AG09309 (cell line): Measurements from ENCODE around the gene THSD7A.

Source experiments
- DNase-seq: peaks from one replicate; pipeline ENCODE4 v3.0.0-alpha.2; 2010; ENCODE audit warnings: low read depth
- H3K4me3 ChIP-seq: 2 replicates; pipeline ENCODE4 v1.5.1; 2011; ENCODE audit warnings: mild to moderate bottlenecking, low read depth, low read length, moderate library complexity; ENCODE audit not compliant: control insufficient read depth
- TF ChIP-seq, protein P1 (sequence below): IDR thresholded peaks from 2 replicates; pipeline ENCODE4 v1.5.1; 2011; ENCODE audit warnings: mild to moderate bottlenecking, low read depth, low read length, inconsistent platforms; ENCODE audit not compliant: insufficient read depth, control insufficient read depth; ENCODE audit errors: missing control alignments

The THSD7A gene

DNA sequence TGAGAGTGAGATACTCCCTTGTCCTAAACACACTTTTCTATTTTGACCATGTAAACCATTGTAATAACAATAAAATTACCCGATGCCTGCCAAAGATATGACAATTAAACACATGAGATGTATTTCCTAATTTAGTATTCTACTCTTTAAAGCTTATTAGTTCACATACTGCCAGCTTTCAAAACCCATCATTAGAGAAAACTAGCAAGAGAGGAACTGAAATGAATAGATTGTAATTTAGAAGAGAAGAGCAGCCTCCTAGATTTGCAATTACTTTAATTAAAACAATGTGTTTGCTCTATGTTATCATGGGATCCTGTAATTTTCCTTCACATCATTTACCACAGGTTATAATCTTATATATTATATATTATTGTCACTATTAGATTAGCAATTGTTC is 428.2 kb downstream of the THSD7A start:
- TF ChIP-seq, protein P1, sequence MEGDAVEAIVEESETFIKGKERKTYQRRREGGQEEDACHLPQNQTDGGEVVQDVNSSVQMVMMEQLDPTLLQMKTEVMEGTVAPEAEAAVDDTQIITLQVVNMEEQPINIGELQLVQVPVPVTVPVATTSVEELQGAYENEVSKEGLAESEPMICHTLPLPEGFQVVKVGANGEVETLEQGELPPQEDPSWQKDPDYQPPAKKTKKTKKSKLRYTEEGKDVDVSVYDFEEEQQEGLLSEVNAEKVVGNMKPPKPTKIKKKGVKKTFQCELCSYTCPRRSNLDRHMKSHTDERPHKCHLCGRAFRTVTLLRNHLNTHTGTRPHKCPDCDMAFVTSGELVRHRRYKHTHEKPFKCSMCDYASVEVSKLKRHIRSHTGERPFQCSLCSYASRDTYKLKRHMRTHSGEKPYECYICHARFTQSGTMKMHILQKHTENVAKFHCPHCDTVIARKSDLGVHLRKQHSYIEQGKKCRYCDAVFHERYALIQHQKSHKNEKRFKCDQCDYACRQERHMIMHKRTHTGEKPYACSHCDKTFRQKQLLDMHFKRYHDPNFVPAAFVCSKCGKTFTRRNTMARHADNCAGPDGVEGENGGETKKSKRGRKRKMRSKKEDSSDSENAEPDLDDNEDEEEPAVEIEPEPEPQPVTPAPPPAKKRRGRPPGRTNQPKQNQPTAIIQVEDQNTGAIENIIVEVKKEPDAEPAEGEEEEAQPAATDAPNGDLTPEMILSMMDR = no peak
- no peak overlapping the region for H3K4me3 ChIP-seq
- no peak for DNase-seq

DNA sequence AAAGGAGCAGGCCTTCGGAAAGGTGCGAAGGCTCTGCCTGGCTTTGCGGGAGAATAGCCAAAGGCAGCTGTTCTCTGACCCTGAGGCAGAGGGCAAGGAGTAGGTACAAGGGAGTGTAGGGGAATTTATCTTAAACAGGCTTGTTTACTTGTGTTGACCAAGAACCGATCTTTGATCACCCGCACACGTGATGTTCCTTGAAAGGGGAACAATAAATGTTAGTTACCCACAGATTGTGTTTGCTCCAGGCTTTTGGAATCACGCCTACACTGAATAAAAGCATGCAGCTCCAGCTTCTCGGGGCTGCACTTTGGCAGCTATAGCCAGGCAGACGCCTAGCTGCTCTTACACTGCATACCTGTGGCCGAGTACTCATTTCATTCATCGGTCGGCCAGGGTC is 437.6 kb downstream of the THSD7A start:
- TF ChIP-seq, protein P1 = no peak

DNA sequence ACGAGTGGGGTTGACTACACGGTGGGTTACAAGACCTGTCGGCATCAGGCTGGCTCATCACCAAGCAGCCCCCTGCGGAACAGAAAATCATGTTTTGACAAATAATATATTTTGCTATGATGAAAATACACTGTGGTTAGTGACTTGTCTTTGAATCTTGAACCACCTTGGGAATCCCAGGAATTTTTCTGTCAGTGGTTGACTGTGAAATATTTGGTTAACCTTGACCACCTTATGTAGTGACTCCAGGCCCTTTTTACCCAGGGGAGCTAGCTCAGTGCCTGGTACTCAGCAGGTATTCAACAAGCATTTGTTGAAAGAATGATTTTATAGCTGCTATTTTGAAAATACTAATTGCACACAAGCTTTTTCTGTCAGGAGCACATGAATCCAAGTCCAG is 452.4 kb downstream of the THSD7A start:
- H3K4me3 ChIP-seq = no peak overlapping the region
- TF ChIP-seq, protein P1 = no peak
- DNase-seq = no peak

More for the DNA sequence above, 437.6 kb downstream of the THSD7A start:
- no peak overlapping the region for H3K4me3 ChIP-seq
- DNase-seq = no peak

DNA sequence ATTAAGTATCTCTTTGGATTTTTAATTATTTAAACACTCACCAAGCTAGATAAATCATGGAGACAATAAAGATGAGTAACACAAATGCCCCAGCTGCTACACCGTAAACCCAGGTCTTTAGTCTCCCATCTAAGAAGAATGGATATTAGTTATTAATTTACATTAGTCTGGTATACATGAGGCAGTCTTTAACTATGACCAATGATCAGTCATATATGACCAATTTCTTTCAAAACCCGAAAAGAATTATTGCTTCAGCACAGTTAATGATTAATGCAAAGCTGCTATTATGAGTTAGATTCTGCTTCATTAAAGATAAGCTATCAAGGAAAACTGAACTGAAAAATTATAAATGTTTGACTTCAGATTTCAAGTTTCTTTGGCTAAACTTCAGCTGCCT is 455.5 kb downstream of the THSD7A start:
- TF ChIP-seq, protein P1 = no peak
- DNase-seq = no peak
- no peak overlapping the region for H3K4me3 ChIP-seq

DNA sequence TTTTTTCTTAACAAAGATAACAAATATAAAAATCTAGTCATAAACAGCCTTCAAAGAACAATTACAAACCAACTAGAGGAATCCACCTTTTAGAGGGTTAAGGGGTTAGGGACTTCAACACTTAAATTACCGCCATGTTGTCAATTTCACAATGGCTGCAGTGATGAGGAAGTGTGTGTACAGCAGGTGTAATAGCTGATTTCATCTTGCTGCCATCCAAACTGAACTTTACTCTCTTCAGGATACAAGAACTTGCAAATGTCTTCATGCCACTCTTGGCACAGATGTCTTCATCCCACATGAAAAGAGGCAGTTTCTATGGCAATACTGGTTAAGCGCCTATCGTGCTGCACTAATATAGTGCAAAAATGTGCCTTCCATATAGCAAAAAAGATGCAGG is 457.4 kb downstream of the THSD7A start:
- TF ChIP-seq, protein P1 = no peak
- H3K4me3 ChIP-seq = no peak overlapping the region
- no peak for DNase-seq

DNA sequence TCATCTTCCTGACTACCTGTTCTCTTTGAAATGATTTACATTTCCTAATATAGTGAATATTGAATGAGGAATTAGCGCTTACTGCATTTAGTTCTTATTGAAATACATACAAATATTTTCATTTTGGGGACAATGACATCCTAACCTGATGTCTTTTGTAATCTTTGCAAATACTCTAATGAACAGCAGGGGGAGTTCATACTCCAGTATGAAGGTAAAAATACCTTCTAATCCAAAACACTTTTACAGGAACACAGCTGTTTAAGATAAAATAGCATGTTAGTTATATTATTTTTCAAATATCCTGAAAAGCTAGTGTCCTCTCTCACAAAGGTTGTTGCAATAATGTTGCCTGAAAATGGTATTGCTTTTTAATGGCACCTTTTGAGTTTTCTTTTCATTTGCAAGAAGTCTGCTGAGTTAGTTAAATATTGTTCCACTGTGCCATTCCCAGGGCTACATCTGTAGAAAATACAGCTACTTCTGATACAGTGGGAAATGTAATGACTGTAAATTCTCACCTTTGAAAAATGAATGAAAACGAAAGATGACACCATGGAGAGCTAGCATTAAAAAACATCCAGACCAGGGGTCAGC is 458.4 kb downstream of the THSD7A start:
- H3K4me3 ChIP-seq = no peak overlapping the region
- DNase-seq = no peak
- TF ChIP-seq, protein P1 = peak; percentile 30

DNA sequence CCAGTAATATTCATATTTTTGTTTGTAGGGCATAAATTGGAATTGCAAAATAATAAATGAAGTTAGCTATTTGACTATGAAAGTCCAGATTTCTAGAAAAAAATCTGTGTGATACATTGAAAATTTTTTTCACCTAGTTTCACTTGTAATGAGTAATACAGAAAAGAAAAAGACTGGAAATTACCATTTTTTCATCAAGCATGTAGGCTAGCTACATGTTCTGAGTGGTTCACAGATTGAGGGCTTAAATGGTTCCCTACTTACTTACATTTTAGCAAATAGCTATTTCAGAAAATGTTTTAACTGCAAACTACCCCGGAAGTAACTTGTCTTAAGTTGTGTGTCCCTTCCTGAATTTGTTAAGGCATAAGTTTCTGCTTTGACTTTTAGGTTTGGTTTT is 462.3 kb downstream of the THSD7A start:
- TF ChIP-seq, protein P1 = no peak
- no peak for DNase-seq
- H3K4me3 ChIP-seq = no peak overlapping the region
